Measurements from ENCODE around the gene FGD2. TPM values are rescaled to one million over a fixed set of nuclear protein-coding genes. Genes with fewer than 3 reads are reported as not detected.

FGD2 gene
- total and polyA plus RNA-seq, 2 experiments from 2014 or later, result 0.13 to 0.14 TPM

- TF ChIP-seq ZNF462 (CRISPR knock-in tag; IDR thresholded peaks at IDR 0.05) (no peak), ZNF331 (CRISPR knock-in tag; IDR thresholded peaks at IDR 0.05; ENCODE audit: low read depth) (no peak), ZNF114 (CRISPR knock-in tag; IDR thresholded peaks at IDR 0.05) (no peak), STAT1 (IDR thresholded peaks at IDR 0.05; ENCODE audit: unreplicated experiment) (no peak), REST (IDR thresholded peaks at IDR 0.05; ENCODE audit: unreplicated experiment) (no peak), NANOG (IDR thresholded peaks at IDR 0.05; ENCODE audit: borderline replicate concordance) (no peak), EZH2 (IDR thresholded peaks at IDR 0.05; ENCODE audit: low read depth, unreplicated experiment) (no peak)
Measured at GRCh38 chr6:36971921-36972673, 33.4 kb upstream of the FGD2 start (continued).
